Mesendoderm (in vitro differentiated cells): Measurements from ENCODE around the gene QSER1. TPM values are rescaled to one million over a fixed set of nuclear protein-coding genes. Genes with fewer than 3 reads are reported as not detected.
"Not testable (repeated sequence)": the region's sequence is repeated elsewhere in the genome, so short reads cannot be mapped to it uniquely, and the experiment has no call there.

ENCODE experiments used
- DNase-seq: peaks from one replicate; pipeline ENCODE4 v3.0.0; 2013
- H2AK5ac ChIP-seq: 2 replicates; pipeline ENCODE4 v1.6.1; 2013; ENCODE audit warnings: low read length, inconsistent platforms
- H2BK120ac ChIP-seq: 2 replicates; pipeline ENCODE4 v1.6.1; 2013; ENCODE audit warnings: low read depth, mild to moderate bottlenecking, low read length, moderate library complexity, mixed read lengths
- H2BK15ac ChIP-seq: replicated peaks from 2 replicates; pipeline ENCODE4 v1.6.1; 2013; ENCODE audit warnings: low read depth, mild to moderate bottlenecking, moderate library complexity
- H2BK5ac ChIP-seq: 2 replicates; pipeline ENCODE4 v1.6.1; 2013; ENCODE audit warnings: low read length, inconsistent platforms
- H3K18ac ChIP-seq: 2 replicates; pipeline ENCODE4 v1.6.1; 2013; ENCODE audit warnings: mild to moderate bottlenecking, low read length, mixed read lengths
- H3K23ac ChIP-seq: one replicate; pipeline ENCODE4 v1.6.1; 2013; ENCODE audit warnings: low read length
- H3K27ac ChIP-seq: 2 replicates; pipeline ENCODE4 v1.5.1; 2013; ENCODE audit warnings: low read depth, mild to moderate bottlenecking, inconsistent platforms, low read length, moderate library complexity
- H3K27me3 ChIP-seq: 2 replicates; pipeline ENCODE4 v1.6.1; 2013; ENCODE audit warnings: low read length, control low read depth, mild to moderate bottlenecking, inconsistent platforms; ENCODE audit not compliant: insufficient read depth, poor library complexity
- H3K36me3 ChIP-seq: 2 replicates; pipeline ENCODE4 v1.6.1; 2013; ENCODE audit warnings: low read length, inconsistent platforms; ENCODE audit not compliant: control insufficient read depth, insufficient read depth
- H3K4ac ChIP-seq: one replicate; pipeline ENCODE4 v1.6.1; 2013; ENCODE audit warnings: low read depth, mild to moderate bottlenecking, low read length, moderate library complexity
- H3K4me1 ChIP-seq: 2 replicates; pipeline ENCODE4 v1.6.1; 2013; ENCODE audit warnings: low read depth, low read length, inconsistent platforms; ENCODE audit not compliant: control insufficient read depth
- H3K4me2 ChIP-seq: 2 replicates; pipeline ENCODE4 v1.6.1; 2013; ENCODE audit warnings: low read length
- H3K4me3 ChIP-seq: 2 replicates; pipeline ENCODE4 v1.5.1; 2013; ENCODE audit warnings: mild to moderate bottlenecking, low read length
- H3K56ac ChIP-seq: one replicate; pipeline ENCODE4 v1.6.1; 2013; ENCODE audit warnings: low read length
- H3K79me1 ChIP-seq: 2 replicates; pipeline ENCODE4 v1.6.1; 2013; ENCODE audit warnings: low read length, inconsistent platforms
- H3K79me2 ChIP-seq: 2 replicates; pipeline ENCODE4 v1.6.1; 2013; ENCODE audit warnings: mild to moderate bottlenecking, low read length; ENCODE audit not compliant: control insufficient read depth, insufficient read depth
- H3K9ac ChIP-seq: 2 replicates; pipeline ENCODE4 v1.6.1; 2013; ENCODE audit warnings: low read length, inconsistent platforms
- H4K5ac ChIP-seq: one replicate; pipeline ENCODE4 v1.6.1; 2013; ENCODE audit warnings: low read length
- H4K8ac ChIP-seq: one replicate; pipeline ENCODE4 v1.6.1; 2013; ENCODE audit warnings: low read depth, mild to moderate bottlenecking, control low read depth, low read length, moderate library complexity
- WGBS: extraction: QIAGEN DNeasy Blood & Tissue Kit; methylation state at CpG from one replicate; pipeline ENCODE4 v1.1.7; 2013; ENCODE audit warnings: low lambda C conversion rate, missing lambda C conversion rate; ENCODE audit not compliant: insufficient coverage; ENCODE audit errors: extremely low coverage; 5-methylcytosine and 5-hydroxymethylcytosine counted together
- small RNA-seq: library from polyadenylated mRNA; stranded (forward); fragments of <200 nt; extraction: miRNeasy Mini kit (QIAGEN cat#:217004); gene quantifications from one replicate; pipeline ENCODE3, GENCODE V24; 2013; ENCODE audit not compliant: insufficient read depth

QSER1 gene

GRCh38 chr11:33027846-33028536 is 135.4 kb downstream of the QSER1 start:
- no peak overlapping the region for H4K8ac ChIP-seq
- H3K79me1 ChIP-seq, result no peaks in the 10 kb centered on the region
- no peak for DNase-seq
- no peaks in the 10 kb centered on the region for H3K4me1 ChIP-seq
- no peak overlapping the region for H3K4ac ChIP-seq
- no peak overlapping the region for H3K4me3 ChIP-seq
- H3K27ac ChIP-seq, result no peak overlapping the region
- no peak overlapping the region for H2BK120ac ChIP-seq
- no peaks in the 10 kb centered on the region for H3K79me2 ChIP-seq
- H2AK5ac ChIP-seq, result no peak overlapping the region
- H3K9ac ChIP-seq, result no peak overlapping the region
- no peak overlapping the region for H3K18ac ChIP-seq
- H3K23ac ChIP-seq, result no peak overlapping the region
- H3K27me3 ChIP-seq, result no peaks in the 10 kb centered on the region
- no peak overlapping the region for H2BK15ac ChIP-seq
- H3K36me3 ChIP-seq, result no peaks in the 10 kb centered on the region
- no peak overlapping the region for H3K56ac ChIP-seq
- no peak overlapping the region for H4K5ac ChIP-seq
- no peak overlapping the region for H3K4me2 ChIP-seq
- WGBS, result no CpG with 5 or more reads among the region's 4 CpGs
- no peak overlapping the region for H2BK5ac ChIP-seq

DNA sequence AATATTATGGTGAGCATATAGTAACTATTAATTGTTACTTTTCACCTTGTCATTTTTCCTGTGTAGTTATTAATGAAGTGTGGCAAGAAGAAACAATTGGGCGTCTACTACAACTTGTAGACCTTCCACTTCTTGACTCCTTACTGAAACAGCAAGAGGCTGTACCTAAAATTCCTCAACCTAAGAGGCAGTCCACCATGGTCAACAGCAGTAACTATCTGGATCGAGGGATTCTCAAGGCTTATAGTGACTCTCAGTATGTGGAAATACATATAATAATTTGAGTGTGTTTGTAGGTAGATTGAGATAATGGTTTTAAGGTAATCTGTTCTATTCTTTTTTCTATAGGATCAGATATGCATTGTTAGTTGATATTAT is 135.9 kb downstream of the QSER1 start:
- Histone ChIP-seq H3K18ac (no peak overlapping the region), H2BK15ac (no peak overlapping the region), H3K36me3 (no peaks in the 10 kb centered on the region), H3K23ac (no peak overlapping the region), H3K27ac (no peak overlapping the region), H3K79me1 (no peaks in the 10 kb centered on the region), H3K56ac (no peak overlapping the region), H3K27me3 (no peaks in the 10 kb centered on the region), H3K4me3 (no peak overlapping the region), H2BK120ac (no peak overlapping the region), H2BK5ac (no peak overlapping the region), H3K9ac (no peak overlapping the region), H3K4ac (no peak overlapping the region), H3K4me2 (no peak overlapping the region), H4K8ac (no peak overlapping the region), H3K79me2 (no peaks in the 10 kb centered on the region), H4K5ac (no peak overlapping the region), H3K4me1 (no peaks in the 10 kb centered on the region), H2AK5ac (no peak overlapping the region)
- DNase-seq, result no peak
- no CpG with 5 or more reads among the region's 2 CpGs for WGBS

DNA sequence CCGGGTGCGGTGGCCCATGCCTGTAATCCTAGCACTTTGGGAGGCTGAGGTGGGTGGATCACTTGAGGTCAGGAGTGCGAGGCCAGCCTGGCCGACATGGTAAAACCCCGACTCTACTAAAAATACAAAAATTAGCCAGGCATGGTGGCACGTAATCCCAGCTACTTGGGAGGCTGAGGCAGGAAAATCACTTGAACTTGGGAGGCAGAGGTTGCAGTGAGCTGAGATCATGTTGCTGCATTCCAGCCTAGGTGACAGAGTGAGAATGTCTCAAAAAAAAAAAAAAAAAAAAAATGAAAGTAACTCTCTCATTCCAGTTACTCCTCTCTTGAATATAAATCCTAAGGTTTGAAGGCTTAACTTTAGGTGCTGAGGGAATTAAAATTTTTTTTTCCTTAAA is 136.6 kb downstream of the QSER1 start:
- no CpG with 5 or more reads among the region's 6 CpGs for WGBS

More for the DNA sequence above, 136.6 kb downstream of the QSER1 start:
- not testable (repeated sequence) for H3K79me2 ChIP-seq, H3K79me1 ChIP-seq, H3K18ac ChIP-seq, H3K56ac ChIP-seq, H4K5ac ChIP-seq, H4K8ac ChIP-seq, H2BK120ac ChIP-seq, H3K4me1 ChIP-seq, H3K4me3 ChIP-seq, H3K27me3 ChIP-seq, H3K4ac ChIP-seq, H2BK15ac ChIP-seq, H3K23ac ChIP-seq, H3K36me3 ChIP-seq, H3K4me2 ChIP-seq, H3K27ac ChIP-seq, DNase-seq, H2BK5ac ChIP-seq, H2AK5ac ChIP-seq, H3K9ac ChIP-seq

Small RNAs within 50 kb of the gene (small RNA-seq; reads per million reads assigned to genes)
- not detected for gene RF00019
